GM12864 (cell line): Measurements from ENCODE around the gene CALML5.

Experiments
- DNase-seq: peaks from one replicate; pipeline ENCODE4 v3.0.0-alpha.2; 2011; ENCODE audit warnings: low read depth
- H3K4me3 ChIP-seq: 2 replicates; pipeline ENCODE4 v1.5.1; 2011; ENCODE audit warnings: mild to moderate bottlenecking, low read depth, low read length, control low read depth
- TF ChIP-seq, protein P1 (sequence below): IDR thresholded peaks from 2 replicates; pipeline ENCODE4 v1.5.1; 2011; ENCODE audit warnings: low read depth, mild to moderate bottlenecking, moderate library complexity, low read length, control low read depth, inconsistent platforms; ENCODE audit errors: missing control alignments

The CALML5 gene

DNA sequence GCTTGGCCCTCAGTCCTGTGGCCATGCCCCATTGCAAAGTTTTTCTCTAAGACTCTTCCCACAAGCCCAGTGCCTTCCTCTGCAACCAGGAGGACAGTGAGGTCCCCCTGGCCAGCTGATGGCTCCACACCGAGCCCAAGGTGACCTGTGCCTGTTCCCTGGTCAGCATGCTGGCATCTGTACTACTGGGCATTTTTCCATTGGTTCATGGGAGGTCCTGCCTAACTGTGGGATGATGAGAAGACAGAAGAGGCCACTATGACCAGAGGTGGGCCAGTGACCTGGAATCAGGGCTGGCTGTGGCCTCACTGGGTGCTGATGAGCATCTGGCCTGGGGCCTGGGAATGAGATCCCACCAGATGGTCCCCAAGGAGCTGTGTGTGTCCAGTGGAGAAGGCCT, 45.6 kb upstream of the CALML5 start:
- H3K4me3 ChIP-seq: no peak overlapping the region
- DNase-seq: no peak
- TF ChIP-seq, protein P1, sequence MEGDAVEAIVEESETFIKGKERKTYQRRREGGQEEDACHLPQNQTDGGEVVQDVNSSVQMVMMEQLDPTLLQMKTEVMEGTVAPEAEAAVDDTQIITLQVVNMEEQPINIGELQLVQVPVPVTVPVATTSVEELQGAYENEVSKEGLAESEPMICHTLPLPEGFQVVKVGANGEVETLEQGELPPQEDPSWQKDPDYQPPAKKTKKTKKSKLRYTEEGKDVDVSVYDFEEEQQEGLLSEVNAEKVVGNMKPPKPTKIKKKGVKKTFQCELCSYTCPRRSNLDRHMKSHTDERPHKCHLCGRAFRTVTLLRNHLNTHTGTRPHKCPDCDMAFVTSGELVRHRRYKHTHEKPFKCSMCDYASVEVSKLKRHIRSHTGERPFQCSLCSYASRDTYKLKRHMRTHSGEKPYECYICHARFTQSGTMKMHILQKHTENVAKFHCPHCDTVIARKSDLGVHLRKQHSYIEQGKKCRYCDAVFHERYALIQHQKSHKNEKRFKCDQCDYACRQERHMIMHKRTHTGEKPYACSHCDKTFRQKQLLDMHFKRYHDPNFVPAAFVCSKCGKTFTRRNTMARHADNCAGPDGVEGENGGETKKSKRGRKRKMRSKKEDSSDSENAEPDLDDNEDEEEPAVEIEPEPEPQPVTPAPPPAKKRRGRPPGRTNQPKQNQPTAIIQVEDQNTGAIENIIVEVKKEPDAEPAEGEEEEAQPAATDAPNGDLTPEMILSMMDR: no peak

DNA sequence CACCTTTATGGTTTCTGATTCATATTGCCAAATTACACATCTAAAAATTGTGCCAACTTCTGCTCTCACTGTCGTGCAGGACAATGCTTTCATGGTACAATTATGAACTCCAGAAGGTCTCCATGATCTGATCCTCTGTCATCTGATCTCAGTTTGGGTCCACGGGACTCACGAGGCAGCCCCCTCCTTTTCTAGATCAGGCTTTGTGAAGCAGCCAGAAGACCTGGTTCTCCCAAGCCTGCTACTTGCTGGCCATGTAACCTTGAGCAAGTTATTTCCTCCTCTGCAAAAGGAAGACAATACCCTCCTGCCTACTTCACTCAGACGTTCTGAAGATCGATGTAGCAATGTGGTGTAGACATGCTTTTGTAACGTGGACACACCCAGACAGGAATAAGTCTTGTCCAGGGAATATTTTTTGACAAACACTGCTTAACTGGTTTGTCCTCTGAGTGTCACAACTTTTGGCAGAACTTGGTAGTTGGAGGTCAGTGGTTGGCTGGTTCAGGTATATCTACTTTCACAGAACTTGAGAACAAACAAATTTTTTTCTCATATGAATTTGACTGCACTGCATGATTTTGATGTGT, 44.9 kb upstream of the CALML5 start:
- TF ChIP-seq, protein P1: no peak
- no peak for DNase-seq
- no peak overlapping the region for H3K4me3 ChIP-seq

DNA sequence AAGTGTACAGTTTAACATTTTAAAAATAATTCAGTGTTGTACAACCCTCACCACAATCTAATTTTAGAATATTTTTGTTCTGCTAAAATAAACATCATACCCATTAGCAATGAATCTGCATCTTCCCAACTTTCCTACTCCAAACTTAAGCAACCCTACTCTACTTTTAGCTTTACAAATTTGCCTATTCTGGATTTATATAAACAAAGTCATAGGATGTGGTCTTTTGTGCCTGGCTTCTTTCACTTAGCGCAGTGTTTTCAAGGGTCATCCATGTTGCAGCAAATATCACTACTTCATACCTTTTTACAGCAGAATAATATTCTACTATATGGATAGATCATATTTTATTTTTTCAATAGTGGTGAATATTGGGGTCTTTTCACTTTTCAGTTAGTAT, 44.3 kb upstream of the CALML5 start:
- no peak overlapping the region for H3K4me3 ChIP-seq
- TF ChIP-seq, protein P1: no peak
- DNase-seq: no peak

DNA sequence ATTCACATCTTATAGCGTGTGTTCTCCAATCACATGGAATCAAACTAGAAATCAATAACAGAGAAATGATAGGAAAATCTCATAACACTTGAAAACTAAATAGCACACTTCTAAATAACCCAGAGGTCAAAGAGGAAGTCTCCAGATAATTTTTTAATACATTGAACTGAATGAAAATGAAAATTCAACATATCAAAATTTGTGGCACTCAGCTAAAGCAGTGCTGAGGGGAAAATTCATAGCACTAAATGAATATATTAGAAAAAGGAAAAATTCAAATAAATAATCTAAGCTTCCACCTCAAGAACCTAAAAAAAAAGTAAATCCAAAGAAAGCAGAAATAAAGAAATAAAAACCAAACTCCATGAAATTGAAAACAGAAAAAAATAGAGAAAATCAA, 42.7 kb upstream of the CALML5 start:
- TF ChIP-seq, protein P1: no peak
- DNase-seq: no peak
- H3K4me3 ChIP-seq: no peak overlapping the region

DNA sequence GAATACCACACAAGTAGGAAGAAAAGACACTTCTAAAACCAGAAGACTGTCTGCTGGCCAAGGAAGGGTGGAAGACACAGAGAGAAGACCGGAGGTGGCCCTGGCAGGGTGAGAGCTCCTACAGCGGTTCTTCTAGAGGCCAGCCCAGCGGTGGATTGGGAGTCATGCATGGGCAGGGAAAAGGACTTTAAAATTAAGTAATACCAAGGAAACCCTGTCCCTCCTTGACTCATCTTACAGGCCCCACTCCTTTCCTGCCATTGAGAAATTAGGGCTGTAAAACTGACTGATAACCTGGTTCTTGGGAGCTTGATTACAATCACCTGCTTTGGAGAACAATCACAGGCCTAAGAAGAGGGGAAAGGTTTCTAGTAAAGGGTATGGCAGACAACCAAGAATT, 41.5 kb upstream of the CALML5 start:
- DNase-seq: no peak
- H3K4me3 ChIP-seq: no peak overlapping the region
- TF ChIP-seq, protein P1: no peak

DNA sequence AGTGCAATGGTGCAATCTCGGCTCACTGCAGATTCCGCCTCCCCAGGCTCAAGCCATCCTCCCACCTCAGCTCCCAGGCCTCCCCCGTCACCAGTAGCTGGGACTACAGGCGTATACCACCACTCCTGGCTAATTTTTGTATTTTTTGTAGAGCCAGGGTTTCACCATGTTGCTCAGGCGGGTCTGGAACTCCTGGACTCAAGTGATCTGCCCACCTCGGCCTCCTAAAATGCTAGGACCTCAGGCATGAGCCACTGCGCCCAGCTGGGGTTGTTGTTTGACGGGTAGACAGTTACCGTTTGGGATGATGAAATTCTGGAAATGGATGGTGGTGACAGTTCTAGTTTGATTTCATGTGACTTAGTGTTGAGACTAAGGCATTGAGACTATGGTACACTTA, 40.7 kb upstream of the CALML5 start:
- H3K4me3 ChIP-seq: no peak overlapping the region
- DNase-seq: no peak
- TF ChIP-seq, protein P1: no peak

DNA sequence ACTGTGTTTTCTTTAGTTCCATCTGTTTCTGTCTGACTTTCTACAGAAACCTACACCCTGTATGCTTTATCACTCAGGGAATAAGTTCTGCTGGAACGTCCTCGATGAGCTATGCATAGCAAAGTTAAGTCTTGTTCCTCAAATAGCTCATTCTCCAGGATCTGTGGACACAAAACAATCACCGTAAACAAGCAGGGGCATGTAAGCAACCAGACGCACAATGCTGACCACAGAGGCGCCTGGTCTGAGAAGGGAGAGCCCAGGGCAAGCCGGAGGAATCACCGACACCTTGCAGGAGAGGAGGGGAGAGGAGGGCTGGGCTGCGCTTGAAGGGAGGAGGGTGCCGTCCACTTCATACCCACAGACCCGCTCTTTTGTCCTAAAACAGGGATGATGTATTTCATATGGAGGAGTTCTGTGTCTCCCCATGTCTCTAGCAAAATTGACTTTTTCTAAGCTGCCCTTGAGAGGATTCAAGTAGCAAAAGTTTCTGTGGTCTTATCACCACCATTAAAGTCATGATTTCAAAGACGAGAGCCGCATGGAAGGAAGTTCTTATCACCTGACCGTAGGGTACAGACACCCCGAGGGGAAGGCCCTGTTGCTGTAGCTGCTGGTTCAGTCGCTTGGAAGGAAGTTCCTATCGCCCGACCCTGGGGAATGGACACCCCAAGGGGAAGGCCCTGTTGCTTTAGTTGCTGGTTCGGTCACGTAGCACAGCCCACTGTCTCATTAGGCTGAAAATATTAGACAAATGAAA, 39.7 kb upstream of the CALML5 start:
- TF ChIP-seq, protein P1: no peak
- no peak for DNase-seq
- no peak overlapping the region for H3K4me3 ChIP-seq
